GM12891 (cell line): ENCODE results near the gene AKR1D1.

Experiments
- POLR2A ChIP-seq: IDR thresholded peaks from 2 replicates; pipeline ENCODE4 v1.6.1; 2011; ENCODE audit warnings: low read depth, low read length, control low read depth
- SPI1 ChIP-seq: IDR thresholded peaks from 2 replicates; pipeline ENCODE4 v1.6.1; 2011; ENCODE audit warnings: low read depth, low read length, control low read depth

GRCh38 chr7:138127996-138128395 lies 51.7 kb downstream of the AKR1D1 start:
- TF ChIP-seq SPI1 (no peak), POLR2A (no peak)
